Measurements from ENCODE around the gene PXN.

GRCh38 chr12:120229487-120230325, 35.8 kb downstream of the PXN start:
- TF ChIP-seq EZH2 (IDR thresholded peaks at IDR 0.05; ENCODE audit: insufficient read depth, poor library complexity, severe bottlenecking): no peak
- TF ChIP-seq EZH2phosphoT487 (IDR thresholded peaks at IDR 0.05; ENCODE audit: insufficient read depth, low read depth): no peak

Measured in GM23248 (cell line).